Measurements from ENCODE around the gene PAK5.
"Not testable (repeated sequence)": the region's sequence is repeated elsewhere in the genome, so short reads cannot be mapped to it uniquely, and the experiment has no call there.

Gene PAK5

GRCh38 chr20:9660236-9660868, 178.5 kb downstream of the PAK5 start:
- peak; percentile 1 for DNase-seq (ENCODE audit: low read depth)
- TF ChIP-seq, protein P1, sequence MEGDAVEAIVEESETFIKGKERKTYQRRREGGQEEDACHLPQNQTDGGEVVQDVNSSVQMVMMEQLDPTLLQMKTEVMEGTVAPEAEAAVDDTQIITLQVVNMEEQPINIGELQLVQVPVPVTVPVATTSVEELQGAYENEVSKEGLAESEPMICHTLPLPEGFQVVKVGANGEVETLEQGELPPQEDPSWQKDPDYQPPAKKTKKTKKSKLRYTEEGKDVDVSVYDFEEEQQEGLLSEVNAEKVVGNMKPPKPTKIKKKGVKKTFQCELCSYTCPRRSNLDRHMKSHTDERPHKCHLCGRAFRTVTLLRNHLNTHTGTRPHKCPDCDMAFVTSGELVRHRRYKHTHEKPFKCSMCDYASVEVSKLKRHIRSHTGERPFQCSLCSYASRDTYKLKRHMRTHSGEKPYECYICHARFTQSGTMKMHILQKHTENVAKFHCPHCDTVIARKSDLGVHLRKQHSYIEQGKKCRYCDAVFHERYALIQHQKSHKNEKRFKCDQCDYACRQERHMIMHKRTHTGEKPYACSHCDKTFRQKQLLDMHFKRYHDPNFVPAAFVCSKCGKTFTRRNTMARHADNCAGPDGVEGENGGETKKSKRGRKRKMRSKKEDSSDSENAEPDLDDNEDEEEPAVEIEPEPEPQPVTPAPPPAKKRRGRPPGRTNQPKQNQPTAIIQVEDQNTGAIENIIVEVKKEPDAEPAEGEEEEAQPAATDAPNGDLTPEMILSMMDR (conservative IDR thresholded peaks at IDR 0.05; ENCODE audit: control insufficient read depth, insufficient read depth, low read depth, low read length), result no peak
- no peak overlapping the region for H3K4me3 ChIP-seq (ENCODE audit: control insufficient read depth, low read depth, low read length)

DNA sequence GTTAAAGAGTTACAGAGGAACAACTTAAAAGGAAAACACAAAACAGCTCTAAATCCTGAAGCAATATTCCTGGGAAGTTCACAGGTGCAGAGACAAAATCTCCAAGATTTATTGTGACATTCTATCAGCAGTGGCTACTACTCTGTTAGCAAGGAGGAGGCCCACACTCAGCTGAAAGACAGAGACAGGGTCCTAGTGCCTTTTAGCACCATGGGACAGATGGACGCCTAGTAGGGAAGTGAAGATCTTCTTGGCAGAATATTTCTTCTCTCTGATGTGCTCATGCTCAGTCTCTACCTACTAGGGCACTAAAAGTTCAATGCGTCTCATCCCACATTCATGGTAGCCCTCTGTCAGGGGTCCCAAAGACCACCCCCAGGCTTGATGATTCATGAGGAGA, 191.1 kb downstream of the PAK5 start:
- no peak overlapping the region for H3K4me3 ChIP-seq (ENCODE audit: control insufficient read depth, low read depth, low read length)
- DNase-seq (ENCODE audit: low read depth), result no peak
- TF ChIP-seq, protein P1 (conservative IDR thresholded peaks at IDR 0.05; ENCODE audit: control insufficient read depth, insufficient read depth, low read depth, low read length), result no peak

GRCh38 chr20:9646375-9646774, 192.5 kb downstream of the PAK5 start:
- H3K4me3 ChIP-seq (ENCODE audit: control insufficient read depth, low read depth, low read length), result no peak overlapping the region
- DNase-seq (ENCODE audit: low read depth), result no peak
- TF ChIP-seq, protein P1 (conservative IDR thresholded peaks at IDR 0.05; ENCODE audit: control insufficient read depth, insufficient read depth, low read depth, low read length), result no peak

DNA sequence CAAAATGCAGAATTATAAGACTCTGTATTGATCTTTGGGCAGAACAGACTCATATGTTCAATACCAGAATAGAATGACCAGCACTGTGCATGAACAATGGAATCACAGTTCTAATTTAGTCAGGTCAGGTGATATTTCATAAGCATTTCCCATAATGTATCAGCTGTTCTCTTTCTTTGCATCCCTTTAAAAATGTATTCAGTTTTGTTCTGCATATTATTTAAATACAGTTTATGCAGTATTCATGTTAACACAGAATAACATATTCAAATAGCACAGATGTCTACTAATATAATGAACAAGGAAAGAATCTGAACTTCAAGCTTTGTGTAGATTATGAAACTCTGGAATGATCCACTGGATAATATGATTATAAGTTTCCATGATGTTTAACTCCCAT, 196.0 kb downstream of the PAK5 start:
- no peak overlapping the region for H3K4me3 ChIP-seq (ENCODE audit: control insufficient read depth, low read depth, low read length)
- TF ChIP-seq, protein P1 (conservative IDR thresholded peaks at IDR 0.05; ENCODE audit: control insufficient read depth, insufficient read depth, low read depth, low read length), result no peak
- DNase-seq (ENCODE audit: low read depth), result no peak

DNA sequence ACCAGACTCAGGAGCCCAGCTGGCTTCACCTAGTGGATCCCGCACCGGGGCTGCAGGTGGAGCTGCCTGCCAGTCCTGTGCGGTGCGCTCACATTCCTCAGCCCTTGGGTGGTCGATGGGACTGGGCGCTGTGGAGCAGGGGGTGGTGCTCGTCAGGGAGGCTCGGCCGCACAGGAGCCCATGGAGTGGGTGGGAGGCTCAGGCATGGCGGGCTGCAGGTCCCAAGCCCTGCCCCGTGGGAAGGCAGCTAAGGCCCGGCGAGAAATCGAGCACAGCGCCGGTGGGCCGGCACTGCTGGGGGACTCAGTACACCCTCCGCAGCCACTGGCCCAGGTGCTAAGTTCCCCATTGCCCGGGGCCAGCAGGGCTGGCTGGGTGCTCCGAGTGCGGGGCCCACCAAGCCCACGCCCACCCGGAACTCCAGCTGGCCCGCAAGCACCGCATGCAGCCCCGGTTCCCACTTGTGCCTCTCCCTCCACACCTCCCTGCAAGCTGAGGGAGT, 197.3 kb downstream of the PAK5 start:
- not testable (repeated sequence) for DNase-seq (ENCODE audit: low read depth); H3K4me3 ChIP-seq (ENCODE audit: control insufficient read depth, low read depth, low read length)

DNA sequence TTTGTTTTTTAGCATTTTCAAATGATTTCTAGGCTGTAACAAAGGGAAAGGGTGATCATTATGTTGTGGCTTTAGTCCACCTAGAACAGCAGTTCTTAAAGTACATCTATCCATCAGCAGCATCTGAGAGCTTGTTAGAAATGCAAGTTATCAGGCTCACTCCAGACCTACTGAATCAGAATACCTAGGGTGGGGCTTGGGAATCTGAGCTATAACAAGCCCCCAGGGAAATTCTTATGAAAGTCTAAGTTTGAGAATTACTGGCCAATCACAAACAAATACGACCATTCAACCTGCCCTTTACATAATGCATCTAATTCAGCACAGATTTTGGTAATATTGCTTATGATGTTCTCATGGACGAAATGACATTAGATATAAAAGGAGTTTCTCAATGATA, 201.0 kb downstream of the PAK5 start:
- DNase-seq (ENCODE audit: low read depth), result no peak
- TF ChIP-seq, protein P1 (conservative IDR thresholded peaks at IDR 0.05; ENCODE audit: control insufficient read depth, insufficient read depth, low read depth, low read length), result no peak
- no peak overlapping the region for H3K4me3 ChIP-seq (ENCODE audit: control insufficient read depth, low read depth, low read length)

GRCh38 chr20:9635750-9636149, 203.1 kb downstream of the PAK5 start:
- TF ChIP-seq, protein P1 (conservative IDR thresholded peaks at IDR 0.05; ENCODE audit: control insufficient read depth, insufficient read depth, low read depth, low read length), result no peak
- DNase-seq (ENCODE audit: low read depth), result peak; percentile 7
- no peak overlapping the region for H3K4me3 ChIP-seq (ENCODE audit: control insufficient read depth, low read depth, low read length)

Data from fibroblast of mammary gland (primary cell).